PFSK-1 (cell line): ENCODE results near the gene CCDC158.

ENCODE experiments used
- FOXP2 ChIP-seq: optimal IDR thresholded peaks from 2 replicates; pipeline ENCODE3; 2011; ENCODE audit warnings: borderline replicate concordance, control low read depth, inconsistent platforms; ENCODE audit not compliant: insufficient read depth; ENCODE audit errors: extremely low read length, extremely low read depth
- POLR2AphosphoS5 ChIP-seq: IDR thresholded peaks from 2 replicates; pipeline ENCODE4 v1.6.1; 2012; ENCODE audit warnings: low read depth, mild to moderate bottlenecking, control low read depth, low read length, moderate library complexity
- REST ChIP-seq, 2 experiments: IDR thresholded peaks; 2 replicates each; pipeline versions ENCODE4 v1.6.1 to v1.8.0; 2011 to 2012; ENCODE audit warnings: low read depth in 2 of 2, low read length in 2 of 2, control low read depth in 1 of 2, inconsistent platforms in 1 of 2, mild to moderate bottlenecking in 1 of 2, moderate library complexity in 1 of 2; ENCODE audit not compliant: insufficient read depth in 1 of 2
- SIN3A ChIP-seq: IDR thresholded peaks from 2 replicates; pipeline ENCODE4 v1.6.1; 2012; ENCODE audit warnings: mild to moderate bottlenecking, low read length, moderate library complexity, borderline replicate concordance; ENCODE audit not compliant: insufficient read depth
- TAF1 ChIP-seq: IDR thresholded peaks from 2 replicates; pipeline ENCODE4 v1.6.1; 2012; ENCODE audit warnings: low read length, control low read depth, borderline replicate concordance; ENCODE audit not compliant: insufficient read depth

The CCDC158 gene

GRCh38 chr4:76386566-76387305, 34.2 kb downstream of the CCDC158 start:
- TF ChIP-seq FOXP2 = no peak

GRCh38 chr4:76385974-76386373, 35.0 kb downstream of the CCDC158 start:
- TF ChIP-seq FOXP2 (no peak), POLR2AphosphoS5 (no peak), SIN3A (no peak), REST (IDR thresholded peaks at IDR 0.05; ENCODE audit: insufficient read depth in 1 of 2, low read depth in 2 of 2, low read length in 2 of 2) (no peak), TAF1 (no peak)

GRCh38 chr4:76384052-76384451, 36.9 kb downstream of the CCDC158 start:
- TF ChIP-seq SIN3A (0 out of 2 replicates have a peak, but pooled peaks have one; percentile 45), REST (IDR thresholded peaks at IDR 0.05; ENCODE audit: insufficient read depth in 1 of 2, low read depth in 2 of 2, low read length in 2 of 2) (no peak)

- TF ChIP-seq REST (IDR thresholded peaks at IDR 0.05; ENCODE audit: insufficient read depth in 1 of 2, low read depth in 2 of 2, low read length in 2 of 2) (no peak), SIN3A (no peak)
These were observed 37.9 kb downstream of the CCDC158 start for GRCh38 chr4:76383001-76383400.

GRCh38 chr4:76381986-76382385, 39.0 kb downstream of the CCDC158 start:
- TF ChIP-seq TAF1 (no peak), REST (IDR thresholded peaks at IDR 0.05; ENCODE audit: insufficient read depth in 1 of 2, low read depth in 2 of 2, low read length in 2 of 2) (no peak), FOXP2 (no peak), POLR2AphosphoS5 (no peak), SIN3A (no peak)

- TF ChIP-seq REST (IDR thresholded peaks at IDR 0.05; ENCODE audit: insufficient read depth in 1 of 2, low read depth in 2 of 2, low read length in 2 of 2) (no peak), SIN3A (no peak), FOXP2 (no peak), POLR2AphosphoS5 (no peak), TAF1 (no peak)
These were observed 40.4 kb downstream of the CCDC158 start for GRCh38 chr4:76380561-76380960.
